ENCODE data around the gene SH3BP4. TPM values are rescaled to one million over a fixed set of nuclear protein-coding genes. Genes with fewer than 3 reads are reported as not detected.

Gene SH3BP4
- total RNA-seq, 1 experiment from 2014 or later = not detected

GRCh38 chr2:235032949-235033348, 81.1 kb downstream of the SH3BP4 start:
- H3K9ac ChIP-seq (ENCODE audit: low read length) = no peak overlapping the region
- H3K79me2 ChIP-seq (ENCODE audit: low read length) = no peaks in the 10 kb centered on the region
- no peak overlapping the region for H3K4me2 ChIP-seq (ENCODE audit: low read depth, low read length, poor library complexity, severe bottlenecking)
- no peaks in the 10 kb centered on the region for H3K27me3 ChIP-seq (ENCODE audit: low read length)
- H3K4me3 ChIP-seq (ENCODE audit: low read length) = no peak overlapping the region
- H3K9me3 ChIP-seq (ENCODE audit: low read length) = no peaks in the 10 kb centered on the region
- H3K27ac ChIP-seq (ENCODE audit: low read length) = no peak overlapping the region
- H3K9me2 ChIP-seq (replicated peaks; ENCODE audit: insufficient read depth, low read length) = no peaks in the 10 kb centered on the region
- no peaks in the 10 kb centered on the region for H3K4me1 ChIP-seq (ENCODE audit: low read length)
- no peak for DNase-seq
- no peaks in the 10 kb centered on the region for H3K36me3 ChIP-seq (ENCODE audit: insufficient read depth, low read length)
- no peaks in the 10 kb centered on the region for H4K20me1 ChIP-seq (ENCODE audit: insufficient read depth, low read depth, low read length)
- no peak overlapping the region for H2AFZ ChIP-seq (ENCODE audit: low read length)

- no peak overlapping the region for H3K27ac ChIP-seq (ENCODE audit: low read length)
- H3K79me2 ChIP-seq (ENCODE audit: low read length) = no peaks in the 10 kb centered on the region
- no peak overlapping the region for H3K9ac ChIP-seq (ENCODE audit: low read length)
- H3K4me1 ChIP-seq (ENCODE audit: low read length) = no peaks in the 10 kb centered on the region
- no peak overlapping the region for H2AFZ ChIP-seq (ENCODE audit: low read length)
- H3K36me3 ChIP-seq (ENCODE audit: insufficient read depth, low read length) = no peaks in the 10 kb centered on the region
- no peaks in the 10 kb centered on the region for H3K9me3 ChIP-seq (ENCODE audit: low read length)
- no peak for DNase-seq
- no peaks in the 10 kb centered on the region for H3K27me3 ChIP-seq (ENCODE audit: low read length)
- no peak overlapping the region for H3K4me3 ChIP-seq (ENCODE audit: low read length)
- no peak overlapping the region for H3K4me2 ChIP-seq (ENCODE audit: low read depth, low read length, poor library complexity, severe bottlenecking)
- no peaks in the 10 kb centered on the region for H4K20me1 ChIP-seq (ENCODE audit: insufficient read depth, low read depth, low read length)
- no peaks in the 10 kb centered on the region for H3K9me2 ChIP-seq (replicated peaks; ENCODE audit: insufficient read depth, low read length)
Observed at GRCh38 chr2:235034265-235035118, 82.7 kb downstream of the SH3BP4 start.

GRCh38 chr2:235037604-235038166, 85.9 kb downstream of the SH3BP4 start:
- Histone ChIP-seq H3K4me1 (ENCODE audit: low read length) (no peaks in the 10 kb centered on the region), H3K79me2 (ENCODE audit: low read length) (no peaks in the 10 kb centered on the region), H3K9me3 (ENCODE audit: low read length) (no peaks in the 10 kb centered on the region), H3K9me2 (replicated peaks; ENCODE audit: insufficient read depth, low read length) (no peaks in the 10 kb centered on the region), H3K9ac (ENCODE audit: low read length) (no peak overlapping the region), H3K27ac (ENCODE audit: low read length) (no peak overlapping the region), H3K4me3 (ENCODE audit: low read length) (no peak overlapping the region), H3K4me2 (ENCODE audit: low read depth, low read length, poor library complexity, severe bottlenecking) (no peak overlapping the region), H4K20me1 (ENCODE audit: insufficient read depth, low read depth, low read length) (no peaks in the 10 kb centered on the region), H3K27me3 (ENCODE audit: low read length) (no peaks in the 10 kb centered on the region), H3K36me3 (ENCODE audit: insufficient read depth, low read length) (no peaks in the 10 kb centered on the region), H2AFZ (ENCODE audit: low read length) (no peak overlapping the region)
- no peak for DNase-seq

- H3K4me1 ChIP-seq (ENCODE audit: low read length) = no peaks in the 10 kb centered on the region
- no peaks in the 10 kb centered on the region for H3K9me2 ChIP-seq (replicated peaks; ENCODE audit: insufficient read depth, low read length)
- H4K20me1 ChIP-seq (ENCODE audit: insufficient read depth, low read depth, low read length) = no peaks in the 10 kb centered on the region
- DNase-seq = no peak
- no peaks in the 10 kb centered on the region for H3K9me3 ChIP-seq (ENCODE audit: low read length)
- no peaks in the 10 kb centered on the region for H3K79me2 ChIP-seq (ENCODE audit: low read length)
- H3K9ac ChIP-seq (ENCODE audit: low read length) = no peak overlapping the region
- H3K27ac ChIP-seq (ENCODE audit: low read length) = no peak overlapping the region
- no peak overlapping the region for H3K4me3 ChIP-seq (ENCODE audit: low read length)
- no peak overlapping the region for H3K4me2 ChIP-seq (ENCODE audit: low read depth, low read length, poor library complexity, severe bottlenecking)
- no peak overlapping the region for H2AFZ ChIP-seq (ENCODE audit: low read length)
- H3K36me3 ChIP-seq (ENCODE audit: insufficient read depth, low read length) = no peaks in the 10 kb centered on the region
- no peaks in the 10 kb centered on the region for H3K27me3 ChIP-seq (ENCODE audit: low read length)
Observed at GRCh38 chr2:235041221-235041917, 89.6 kb downstream of the SH3BP4 start.

GRCh38 chr2:235041918-235042575, 90.2 kb downstream of the SH3BP4 start:
- no peaks in the 10 kb centered on the region for H3K4me1 ChIP-seq (ENCODE audit: low read length)
- no peaks in the 10 kb centered on the region for H3K79me2 ChIP-seq (ENCODE audit: low read length)
- H4K20me1 ChIP-seq (ENCODE audit: insufficient read depth, low read depth, low read length) = no peaks in the 10 kb centered on the region
- H3K9me3 ChIP-seq (ENCODE audit: low read length) = no peaks in the 10 kb centered on the region
- no peak overlapping the region for H2AFZ ChIP-seq (ENCODE audit: low read length)
- DNase-seq = no peak
- no peaks in the 10 kb centered on the region for H3K9me2 ChIP-seq (replicated peaks; ENCODE audit: insufficient read depth, low read length)
- H3K9ac ChIP-seq (ENCODE audit: low read length) = no peak overlapping the region
- H3K4me2 ChIP-seq (ENCODE audit: low read depth, low read length, poor library complexity, severe bottlenecking) = no peak overlapping the region
- H3K36me3 ChIP-seq (ENCODE audit: insufficient read depth, low read length) = no peaks in the 10 kb centered on the region
- no peaks in the 10 kb centered on the region for H3K27me3 ChIP-seq (ENCODE audit: low read length)
- no peak overlapping the region for H3K4me3 ChIP-seq (ENCODE audit: low read length)
- H3K27ac ChIP-seq (ENCODE audit: low read length) = no peak overlapping the region

- H4K20me1 ChIP-seq (ENCODE audit: insufficient read depth, low read depth, low read length) = no peaks in the 10 kb centered on the region
- no peaks in the 10 kb centered on the region for H3K9me2 ChIP-seq (replicated peaks; ENCODE audit: insufficient read depth, low read length)
- no peaks in the 10 kb centered on the region for H3K36me3 ChIP-seq (ENCODE audit: insufficient read depth, low read length)
- no peak overlapping the region for H3K27ac ChIP-seq (ENCODE audit: low read length)
- no peaks in the 10 kb centered on the region for H3K27me3 ChIP-seq (ENCODE audit: low read length)
- H3K9me3 ChIP-seq (ENCODE audit: low read length) = no peaks in the 10 kb centered on the region
- no peak overlapping the region for H3K4me3 ChIP-seq (ENCODE audit: low read length)
- no peaks in the 10 kb centered on the region for H3K4me1 ChIP-seq (ENCODE audit: low read length)
- DNase-seq = no peak
- H2AFZ ChIP-seq (ENCODE audit: low read length) = no peak overlapping the region
- no peaks in the 10 kb centered on the region for H3K79me2 ChIP-seq (ENCODE audit: low read length)
- no peak overlapping the region for H3K4me2 ChIP-seq (ENCODE audit: low read depth, low read length, poor library complexity, severe bottlenecking)
- no peak overlapping the region for H3K9ac ChIP-seq (ENCODE audit: low read length)
Observed at GRCh38 chr2:235042576-235043515, 91.0 kb downstream of the SH3BP4 start.

GRCh38 chr2:235043762-235044500, 92.1 kb downstream of the SH3BP4 start:
- H3K4me3 ChIP-seq (ENCODE audit: low read length) = no peak overlapping the region
- no peak overlapping the region for H3K9ac ChIP-seq (ENCODE audit: low read length)
- no peaks in the 10 kb centered on the region for H3K36me3 ChIP-seq (ENCODE audit: insufficient read depth, low read length)
- H3K4me2 ChIP-seq (ENCODE audit: low read depth, low read length, poor library complexity, severe bottlenecking) = no peak overlapping the region
- H3K79me2 ChIP-seq (ENCODE audit: low read length) = no peaks in the 10 kb centered on the region
- H3K4me1 ChIP-seq (ENCODE audit: low read length) = no peaks in the 10 kb centered on the region
- DNase-seq = no peak
- no peaks in the 10 kb centered on the region for H4K20me1 ChIP-seq (ENCODE audit: insufficient read depth, low read depth, low read length)
- H2AFZ ChIP-seq (ENCODE audit: low read length) = no peak overlapping the region
- no peaks in the 10 kb centered on the region for H3K9me3 ChIP-seq (ENCODE audit: low read length)
- no peaks in the 10 kb centered on the region for H3K9me2 ChIP-seq (replicated peaks; ENCODE audit: insufficient read depth, low read length)
- no peaks in the 10 kb centered on the region for H3K27me3 ChIP-seq (ENCODE audit: low read length)
- H3K27ac ChIP-seq (ENCODE audit: low read length) = no peak overlapping the region

Data from Karpas-422 (cell line).